A549 (cell line): ENCODE results near the gene NFILZ. TPM values are rescaled to one million over a fixed set of nuclear protein-coding genes. Genes with fewer than 3 reads are reported as not detected.
A peak's percentile ranks its signal among the peaks of the same experiment; 100 is the strongest.

Source experiments
- ATAC-seq, 2 experiments: fragments of 200-7000 bp in 1 of 2; fragments of >200 bp in 1 of 2; cut with Nextera tagmentation in 1 of 2; cut with Tn5 transposase in 1 of 2; 3 replicates each; pipeline versions ENCODE4 v1.8.0 to v1.9.1; 2018 to 2020; ENCODE audit warnings: mild to moderate bottlenecking in 1 of 2, moderate library complexity in 1 of 2
- CTCF ChIA-PET: fragments of 300-600 bp; sonication (Branson Sonifier 250); formaldehyde crosslinking; extraction: SDS; loops from one replicate; lab custom pipeline; 2021; ENCODE audit warnings: antibody characterized with exemption, inconsistent platforms; lab: Yijun Ruan, JAX
- POLR2A ChIA-PET: fragments of 350-600 bp; formaldehyde crosslinking; extraction: SDS; loops from one replicate; lab custom pipeline; 2021; ENCODE audit warnings: antibody characterized with exemption, inconsistent platforms; lab: Yijun Ruan, JAX
- DNase-seq, 2 experiments: peaks; one replicate each; pipeline versions ENCODE4 v3.0.0 to v3.0.0-alpha.2; 2011 to 2016; ENCODE audit warnings: low read depth in 1 of 2, low spot score in 1 of 2
- FAIRE-seq: peaks from 2 replicates; lab custom pipeline; 2011; peaks lifted over from hg19 to GRCh38; lab: Jason Lieb, UNC
- H3K27ac ChIP-seq, 2 experiments: fragments of >200 bp; sonication (Bioruptor Twin); formaldehyde crosslinking; 3 replicates each; pipeline ENCODE4 v1.5.1; 2016 to 2017
- H3K4me1 ChIP-seq: fragments of >200 bp; sonication (Bioruptor Twin); formaldehyde crosslinking; 3 replicates; pipeline ENCODE4 v1.6.1; 2016
- H3K4me2 ChIP-seq: fragments of >200 bp; sonication (Bioruptor Twin); formaldehyde crosslinking; 3 replicates; pipeline ENCODE4 v1.6.1; 2016
- H3K4me3 ChIP-seq: fragments of >200 bp; sonication (Bioruptor Twin); formaldehyde crosslinking; 3 replicates; pipeline ENCODE4 v1.5.1; 2016
- H3K9me3 ChIP-seq: fragments of >200 bp; sonication (Bioruptor Twin); formaldehyde crosslinking; 3 replicates; pipeline ENCODE4 v1.6.1; 2016
- CBX8 ChIP-seq: fragments of 200-600 bp; sonication (generic); IDR thresholded peaks from 2 replicates; pipeline ENCODE4 v1.6.1; 2016
- CEBPB ChIP-seq, 2 experiments: fragments of >200 bp in 1 of 2; sonication (Bioruptor Twin) in 1 of 2; formaldehyde crosslinking in 1 of 2; IDR thresholded peaks; 2 replicates each; pipeline ENCODE4 v1.6.1; 2012 to 2016
- CHD2 ChIP-seq: fragments of 150-350 bp; IDR thresholded peaks from 2 replicates; pipeline ENCODE4 v1.6.1; 2014; ENCODE audit warnings: low read length; ENCODE audit not compliant: partially characterized antibody
- E2F6 ChIP-seq: IDR thresholded peaks from 2 replicates; pipeline ENCODE4 v1.6.1; 2012; ENCODE audit warnings: low read depth, borderline replicate concordance
- EHF ChIP-seq: fragments of 250-450 bp; sonication (Bioruptor Pico); IDR thresholded peaks from 2 replicates; pipeline ENCODE4 v1.5.0; 2020; ENCODE audit warnings: mild to moderate bottlenecking
- EHMT2 ChIP-seq: fragments of 200-600 bp; sonication (generic); IDR thresholded peaks from 2 replicates; pipeline ENCODE4 v1.6.1; 2016; ENCODE audit warnings: antibody characterized with exemption, low read depth, mild to moderate bottlenecking, moderate library complexity
- EP300 ChIP-seq, 2 experiments: fragments of >200 bp; sonication (Bioruptor Twin); formaldehyde crosslinking; IDR thresholded peaks; 2 replicates in 1 of 2; 3 replicates in 1 of 2; pipeline ENCODE4 v1.6.1; 2016 to 2017
- FOSL2 ChIP-seq, 2 experiments: fragments of 450-650 bp in 1 of 2; fragments of >200 bp in 1 of 2; sonication (Bioruptor Twin) in 1 of 2; formaldehyde crosslinking; IDR thresholded peaks; 2 replicates each; pipeline versions ENCODE4 v1.5.0 to v1.6.1; 2016 to 2020; ENCODE audit warnings: mild to moderate bottlenecking in 1 of 2, moderate library complexity in 1 of 2
- GATA3 ChIP-seq: IDR thresholded peaks from 2 replicates; pipeline ENCODE4 v1.6.1; 2012; ENCODE audit warnings: borderline replicate concordance
- HDAC2 ChIP-seq: fragments of 200-600 bp; sonication (generic); IDR thresholded peaks from 2 replicates; pipeline ENCODE4 v1.6.1; 2016
- HMGXB4 ChIP-seq: fragments of 250-450 bp; sonication (Bioruptor Pico); IDR thresholded peaks from 2 replicates; pipeline ENCODE4 v1.5.0; 2021; ENCODE audit warnings: mild to moderate bottlenecking, moderate library complexity, borderline replicate concordance
- JUNB ChIP-seq: fragments of >200 bp; sonication (Bioruptor Twin); formaldehyde crosslinking; IDR thresholded peaks from 2 replicates; pipeline ENCODE4 v1.6.1; 2016
- KDM1A ChIP-seq: fragments of 200-600 bp; sonication (generic); IDR thresholded peaks from 2 replicates; pipeline ENCODE4 v1.6.1; 2016; ENCODE audit warnings: low read depth, mild to moderate bottlenecking
- KDM5A ChIP-seq: fragments of 200-600 bp; sonication (generic); IDR thresholded peaks from 2 replicates; pipeline ENCODE4 v1.6.1; 2016; ENCODE audit warnings: antibody characterized with exemption, mild to moderate bottlenecking
- MAX ChIP-seq: IDR thresholded peaks from 2 replicates; pipeline ENCODE4 v1.6.1; 2012
- MYC ChIP-seq: IDR thresholded peaks from 2 replicates; pipeline ENCODE4 v1.6.1; 2012; ENCODE audit warnings: mild to moderate bottlenecking, inconsistent platforms, low read length, improper control_type of control experiment, borderline replicate concordance
- NPAS2 ChIP-seq: fragments of 250-450 bp; sonication (Bioruptor Pico); IDR thresholded peaks from 2 replicates; pipeline ENCODE4 v1.8.0; 2022; ENCODE audit warnings: mild to moderate bottlenecking, moderate library complexity, borderline replicate concordance
- POLR2A ChIP-seq: IDR thresholded peaks from 2 replicates; pipeline ENCODE4 v1.6.1; 2012; ENCODE audit warnings: mild to moderate bottlenecking, low read length
- POLR2AphosphoS2 ChIP-seq: conservative IDR thresholded peaks from 2 replicates; pipeline ENCODE4 v1.6.1; 2012; ENCODE audit warnings: low read length, improper control_type of control experiment, inconsistent platforms
- RAD21 ChIP-seq, 2 experiments: fragments of >200 bp in 1 of 2; sonication (Bioruptor Twin) in 1 of 2; formaldehyde crosslinking in 1 of 2; IDR thresholded peaks in 1 of 2; conservative IDR thresholded peaks in 1 of 2; 2 replicates in 1 of 2; 3 replicates in 1 of 2; pipeline ENCODE4 v1.6.1; 2012 to 2018; ENCODE audit warnings: inconsistent platforms in 1 of 2
- RNF2 ChIP-seq: fragments of 200-600 bp; sonication (generic); IDR thresholded peaks from 2 replicates; pipeline ENCODE4 v1.6.1; 2016; ENCODE audit warnings: low read depth, mild to moderate bottlenecking, antibody characterized with exemption, moderate library complexity, borderline replicate concordance
- SMC3 ChIP-seq: fragments of >200 bp; sonication (Bioruptor Twin); formaldehyde crosslinking; IDR thresholded peaks from 3 replicates; pipeline ENCODE4 v1.6.1; 2018; ENCODE audit warnings: inconsistent platforms
- SREBF2 ChIP-seq: fragments of 450-650 bp; IDR thresholded peaks from 2 replicates; pipeline ENCODE4 v1.6.1; 2014; ENCODE audit warnings: mild to moderate bottlenecking, moderate library complexity
- TFCP2L1 ChIP-seq: fragments of 250-450 bp; sonication (Bioruptor Pico); IDR thresholded peaks from 2 replicates; pipeline ENCODE4 v1.5.0; 2021; ENCODE audit warnings: mild to moderate bottlenecking
- ZC3H11A ChIP-seq: fragments of 450-650 bp; IDR thresholded peaks from 2 replicates; pipeline ENCODE4 v1.6.1; 2014; ENCODE audit warnings: antibody characterized with exemption, mild to moderate bottlenecking
- ZFP36 ChIP-seq: fragments of 450-650 bp; IDR thresholded peaks from 2 replicates; pipeline ENCODE4 v1.6.1; 2014; ENCODE audit warnings: borderline replicate concordance; ENCODE audit not compliant: partially characterized antibody
- ZNF302 ChIP-seq: fragments of 250-450 bp; sonication (Bioruptor Pico); IDR thresholded peaks from 2 replicates; pipeline ENCODE4 v1.9.0; 2021; ENCODE audit warnings: inconsistent platforms, mild to moderate bottlenecking, moderate library complexity
- WGBS: methylation state at CpG from one replicate; pipeline ENCODE4 v1.1.6; 2017; ENCODE audit errors: missing lambda C conversion rate; 5-methylcytosine and 5-hydroxymethylcytosine counted together
- polyA plus RNA-seq, 4 experiments: library from polyadenylated mRNA; depleted of rRNA in 3 of 4; stranded (reverse); fragments of >200 nt; fragmentation: RNase III in 1 of 4; extraction: RNeasy Plus Mini Kit Qiagen cat#74134 plus additional on column Dnase treatment in 1 of 4; gene quantifications; 2 replicates in 3 of 4; 3 replicates in 1 of 4; pipeline ENCODE4 v1.2.3, GENCODE V29; 2011 to 2017
- TF ChIP-seq, protein P1 (sequence below): fragments of >200 bp; sonication (Bioruptor Twin); formaldehyde crosslinking; IDR thresholded peaks from 3 replicates; pipeline ENCODE4 v1.5.1; 2016
- TF ChIP-seq, protein P2 (sequence below): IDR thresholded peaks from 2 replicates; pipeline ENCODE4 v1.6.1; 2012
- TF ChIP-seq, protein P3 (sequence below): fragments of 450-650 bp; IDR thresholded peaks from 2 replicates; pipeline ENCODE4 v1.6.1; 2014; ENCODE audit warnings: antibody characterized with exemption
- TF ChIP-seq, protein P4 (sequence below): fragments of >200 bp; sonication (Bioruptor Twin); formaldehyde crosslinking; IDR thresholded peaks from 2 replicates; pipeline ENCODE4 v1.6.1; 2016

The NFILZ gene
- polyA plus RNA-seq, 2 of the 4 experiments (the other 2 are of a cell fraction) = not detected

GRCh38 chr19:8654591-8655339 is 24.3 kb downstream of the NFILZ start:
- FAIRE-seq (no peak), DNase-seq (peak; percentile 59 to 69), ATAC-seq (peak; percentile 68 to 86)
- Histone ChIP-seq H3K27ac (peak overlapping the region; percentile 73 to 83), H3K4me3 (no peak overlapping the region), H3K4me2 (peak overlapping the region; percentile 68), H3K9me3 (no peaks in the 10 kb centered on the region), H3K4me1 (0 out of 3 replicates have a peak, but pooled peaks cover 3% of the 10 kb centered on the region)
- TF ChIP-seq TFCP2L1 (CRISPR knock-in tag) (no peak), CHD2 (no peak), EHF (CRISPR knock-in tag) (no peak), KDM1A (peak; percentile 57; the same call in 1 of the 2 replicates), KDM5A (no peak), JUNB (no peak), CEBPB (IDR thresholded peaks at IDR 0.05) (no peak), SREBF2 (no peak), EP300 (IDR thresholded peaks at IDR 0.05) (no peak), SMC3 (peak; percentile 77), EHMT2 (no peak), HMGXB4 (CRISPR knock-in tag) (no peak), E2F6 (no peak), RNF2 (no peak), GATA3 (no peak), RAD21 (conservative IDR thresholded peaks at IDR 0.05 in 1 of 2, IDR thresholded peaks at IDR 0.05 in 1 of 2) (peak; percentile 80 to 84), HDAC2 (no peak), ZFP36 (peak; percentile 87), MYC (no peak), NPAS2 (CRISPR knock-in tag) (no peak), MAX (no peak), ZC3H11A (no peak), POLR2AphosphoS2 (no peak), ZNF302 (CRISPR knock-in tag) (no peak), POLR2A (no peak), FOSL2 (IDR thresholded peaks at IDR 0.05) (no peak), FOSL2 (CRISPR knock-in tag; IDR thresholded peaks at IDR 0.05) (no peak), CBX8 (no peak)
- TF ChIP-seq, protein P1, sequence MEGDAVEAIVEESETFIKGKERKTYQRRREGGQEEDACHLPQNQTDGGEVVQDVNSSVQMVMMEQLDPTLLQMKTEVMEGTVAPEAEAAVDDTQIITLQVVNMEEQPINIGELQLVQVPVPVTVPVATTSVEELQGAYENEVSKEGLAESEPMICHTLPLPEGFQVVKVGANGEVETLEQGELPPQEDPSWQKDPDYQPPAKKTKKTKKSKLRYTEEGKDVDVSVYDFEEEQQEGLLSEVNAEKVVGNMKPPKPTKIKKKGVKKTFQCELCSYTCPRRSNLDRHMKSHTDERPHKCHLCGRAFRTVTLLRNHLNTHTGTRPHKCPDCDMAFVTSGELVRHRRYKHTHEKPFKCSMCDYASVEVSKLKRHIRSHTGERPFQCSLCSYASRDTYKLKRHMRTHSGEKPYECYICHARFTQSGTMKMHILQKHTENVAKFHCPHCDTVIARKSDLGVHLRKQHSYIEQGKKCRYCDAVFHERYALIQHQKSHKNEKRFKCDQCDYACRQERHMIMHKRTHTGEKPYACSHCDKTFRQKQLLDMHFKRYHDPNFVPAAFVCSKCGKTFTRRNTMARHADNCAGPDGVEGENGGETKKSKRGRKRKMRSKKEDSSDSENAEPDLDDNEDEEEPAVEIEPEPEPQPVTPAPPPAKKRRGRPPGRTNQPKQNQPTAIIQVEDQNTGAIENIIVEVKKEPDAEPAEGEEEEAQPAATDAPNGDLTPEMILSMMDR = peak; percentile 80
- TF ChIP-seq, protein P2, sequence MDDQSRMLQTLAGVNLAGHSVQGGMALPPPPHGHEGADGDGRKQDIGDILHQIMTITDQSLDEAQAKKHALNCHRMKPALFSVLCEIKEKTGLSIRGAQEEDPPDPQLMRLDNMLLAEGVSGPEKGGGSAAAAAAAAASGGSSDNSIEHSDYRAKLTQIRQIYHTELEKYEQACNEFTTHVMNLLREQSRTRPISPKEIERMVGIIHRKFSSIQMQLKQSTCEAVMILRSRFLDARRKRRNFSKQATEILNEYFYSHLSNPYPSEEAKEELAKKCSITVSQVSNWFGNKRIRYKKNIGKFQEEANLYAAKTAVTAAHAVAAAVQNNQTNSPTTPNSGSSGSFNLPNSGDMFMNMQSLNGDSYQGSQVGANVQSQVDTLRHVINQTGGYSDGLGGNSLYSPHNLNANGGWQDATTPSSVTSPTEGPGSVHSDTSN = no peak
- TF ChIP-seq, protein P3, sequence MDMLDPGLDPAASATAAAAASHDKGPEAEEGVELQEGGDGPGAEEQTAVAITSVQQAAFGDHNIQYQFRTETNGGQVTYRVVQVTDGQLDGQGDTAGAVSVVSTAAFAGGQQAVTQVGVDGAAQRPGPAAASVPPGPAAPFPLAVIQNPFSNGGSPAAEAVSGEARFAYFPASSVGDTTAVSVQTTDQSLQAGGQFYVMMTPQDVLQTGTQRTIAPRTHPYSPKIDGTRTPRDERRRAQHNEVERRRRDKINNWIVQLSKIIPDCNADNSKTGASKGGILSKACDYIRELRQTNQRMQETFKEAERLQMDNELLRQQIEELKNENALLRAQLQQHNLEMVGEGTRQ = no peak
- TF ChIP-seq, protein P4, sequence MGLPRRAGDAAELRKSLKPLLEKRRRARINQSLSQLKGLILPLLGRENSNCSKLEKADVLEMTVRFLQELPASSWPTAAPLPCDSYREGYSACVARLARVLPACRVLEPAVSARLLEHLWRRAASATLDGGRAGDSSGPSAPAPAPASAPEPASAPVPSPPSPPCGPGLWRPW = no peak
- ChIA-PET POLR2A (interaction anchor here (0.6 kb wide), 1 partner anchor 394 kb away, joined by 3 read pairs; no protein-coding TSS in a partner anchor), CTCF (interaction anchor here (0.6 to 3.4 kb wide), 20 partner anchors 8 to 404 kb away, joined by 3 to 26 read pairs (median 6); no protein-coding TSS in a partner anchor)
- WGBS = 7% methylated on average over 15 of the region's 15 CpGs
